ENCODE results near the gene PRR18.
"Not testable (repeated sequence)": the region's sequence is repeated elsewhere in the genome, so short reads cannot be mapped to it uniquely, and the experiment has no call there.

- TF ChIP-seq, protein P1, sequence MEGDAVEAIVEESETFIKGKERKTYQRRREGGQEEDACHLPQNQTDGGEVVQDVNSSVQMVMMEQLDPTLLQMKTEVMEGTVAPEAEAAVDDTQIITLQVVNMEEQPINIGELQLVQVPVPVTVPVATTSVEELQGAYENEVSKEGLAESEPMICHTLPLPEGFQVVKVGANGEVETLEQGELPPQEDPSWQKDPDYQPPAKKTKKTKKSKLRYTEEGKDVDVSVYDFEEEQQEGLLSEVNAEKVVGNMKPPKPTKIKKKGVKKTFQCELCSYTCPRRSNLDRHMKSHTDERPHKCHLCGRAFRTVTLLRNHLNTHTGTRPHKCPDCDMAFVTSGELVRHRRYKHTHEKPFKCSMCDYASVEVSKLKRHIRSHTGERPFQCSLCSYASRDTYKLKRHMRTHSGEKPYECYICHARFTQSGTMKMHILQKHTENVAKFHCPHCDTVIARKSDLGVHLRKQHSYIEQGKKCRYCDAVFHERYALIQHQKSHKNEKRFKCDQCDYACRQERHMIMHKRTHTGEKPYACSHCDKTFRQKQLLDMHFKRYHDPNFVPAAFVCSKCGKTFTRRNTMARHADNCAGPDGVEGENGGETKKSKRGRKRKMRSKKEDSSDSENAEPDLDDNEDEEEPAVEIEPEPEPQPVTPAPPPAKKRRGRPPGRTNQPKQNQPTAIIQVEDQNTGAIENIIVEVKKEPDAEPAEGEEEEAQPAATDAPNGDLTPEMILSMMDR (IDR thresholded peaks at IDR 0.05): not testable (repeated sequence)
- TF ChIP-seq POLR2A (IDR thresholded peaks at IDR 0.05): not testable (repeated sequence)
These were observed 36.7 kb upstream of the PRR18 start for GRCh38 chr6:166344921-166345320.
